Body of pancreas (tissue), 4 donors: Measurements from ENCODE around the gene OTUD5. TPM values are rescaled to one million over a fixed set of nuclear protein-coding genes. Genes with fewer than 3 reads are reported as not detected.

Experiments used
- ATAC-seq: fragments of 150-250 bp; one replicate; pipeline ENCODE4 v1.9.1; 2016
- DNase-seq, 4 donors: peaks; one replicate each; pipeline ENCODE4 v3.0.0-alpha.2; 2019
- H3K27ac ChIP-seq, 4 donors: fragments of 200-600 bp; sonication (generic); 1 replicate in 3 of 4; 2 replicates in 1 of 4; pipeline versions ENCODE4 v1.5.1 to v1.6.1; 2016 to 2019; ENCODE audit warnings: mild to moderate bottlenecking in 1 of 4, mixed read lengths in 1 of 4, moderate library complexity in 1 of 4
- H3K27me3 ChIP-seq, 2 donors: fragments of 200-600 bp; sonication (generic); one replicate each; pipeline ENCODE4 v1.6.0; 2016; ENCODE audit warnings: mild to moderate bottlenecking in 1 of 2
- H3K36me3 ChIP-seq, 2 donors: fragments of 200-600 bp; sonication (generic); replicated peaks in 1 of 2; 2 replicates each; pipeline ENCODE4 v1.5.1; 2016; ENCODE audit warnings: low read depth in 2 of 2; ENCODE audit not compliant: insufficient read depth in 1 of 2
- H3K4me1 ChIP-seq: fragments of 200-600 bp; sonication (generic); one replicate; pipeline ENCODE4 v1.6.0; 2016
- H3K4me3 ChIP-seq, 2 donors: fragments of 200-600 bp; sonication (generic); 1 replicate in 1 of 2; 2 replicates in 1 of 2; pipeline ENCODE4 v1.5.1; 2016 to 2019
- H3K9me3 ChIP-seq, 3 donors: fragments of 200-600 bp; sonication (generic); 1 replicate in 2 of 3; 2 replicates in 1 of 3; pipeline ENCODE4 v1.5.1; 2016
- CTCF ChIP-seq, 7 experiments: fragments of 450-650 bp in 4 of 7; fragments of 200-600 bp in 3 of 7; sonication (generic) in 3 of 7; IDR thresholded peaks; one replicate each; pipeline ENCODE4 v1.5.1; 2016 to 2019; ENCODE audit warnings: antibody characterized with exemption in 7 of 7
- POLR2A ChIP-seq, 3 donors: fragments of 450-650 bp; IDR thresholded peaks; one replicate each; pipeline ENCODE4 v1.6.1; 2016; ENCODE audit warnings: antibody characterized with exemption in 3 of 3, mild to moderate bottlenecking in 2 of 3
- WGBS, 2 donors: methylation state at CpG; one replicate each; pipeline ENCODE4 v1.1.5; 2017; 5-methylcytosine and 5-hydroxymethylcytosine counted together
- intact Hi-C: fragments of 100-400 bp; cut with DNase I; formaldehyde crosslinking; loops from one replicate; pipeline ENCODE4 v1.15.1; 2023
- total RNA-seq, 2 donors: library from RNA; depleted of rRNA; stranded (reverse); fragments of >200 nt; gene quantifications; one replicate each; pipeline ENCODE4 v1.1.0, GENCODE V29; 2016

The OTUD5 gene
- total RNA-seq, 2 donors from 2014 or later, result 23.6 to 40.2 TPM

GRCh38 chrX:48920718-48921104, 36.7 kb downstream of the OTUD5 start:
- Histone ChIP-seq H3K27me3 (no peaks in the 10 kb centered on the region), H3K27ac (no peak overlapping the region), H3K4me3 (no peak overlapping the region), H3K9me3 (no peaks in the 10 kb centered on the region), H3K36me3 (peaks cover 0 to 5% of the 10 kb centered on the region in 2 donors), H3K4me1 (peaks cover 21% of the 10 kb centered on the region)
- WGBS, 2 donors, result 69 to 90% methylated on average over 4 of the region's 4 CpGs
- DNase-seq (no peak), ATAC-seq (no peak)
- intact Hi-C loops, result no loop called here
- no peak for TF ChIP-seq POLR2A (IDR thresholded peaks at IDR 0.05)
- TF ChIP-seq CTCF (IDR thresholded peaks at IDR 0.05), result no peak

- 6 to 43% methylated on average over 2 to 8 of the region's 8 CpGs for WGBS, 2 donors
- H3K4me3 ChIP-seq, result no peak overlapping the region
- H3K4me1 ChIP-seq, result peaks cover 21% of the 10 kb centered on the region
- peak overlapping the region in 3 of 4 donors; percentile 21 to 88 (median 85) for H3K27ac ChIP-seq
- TF ChIP-seq POLR2A (IDR thresholded peaks at IDR 0.05), result no peak
- no peak for TF ChIP-seq CTCF (IDR thresholded peaks at IDR 0.05)
- no peak for DNase-seq
- no peak for ATAC-seq
- H3K27me3 ChIP-seq, result no peaks in the 10 kb centered on the region
- intact Hi-C loops, result no loop called here
- peaks cover 0 to 5% of the 10 kb centered on the region in 2 donors for H3K36me3 ChIP-seq
- H3K9me3 ChIP-seq, result no peaks in the 10 kb centered on the region
These were observed 37.3 kb downstream of the OTUD5 start for GRCh38 chrX:48919947-48920717.

- peaks cover 21% of the 10 kb centered on the region for H3K4me1 ChIP-seq
- TF ChIP-seq POLR2A (IDR thresholded peaks at IDR 0.05) (no peak), CTCF (IDR thresholded peaks at IDR 0.05) (no peak)
- intact Hi-C loops, result no loop called here
- DNase-seq (no peak), ATAC-seq (no peak)
- no peaks in the 10 kb centered on the region for H3K9me3 ChIP-seq
- H3K4me3 ChIP-seq, result no peak overlapping the region
- no peaks in the 10 kb centered on the region for H3K27me3 ChIP-seq
- peaks cover 0 to 5% of the 10 kb centered on the region in 2 donors for H3K36me3 ChIP-seq
- H3K27ac ChIP-seq, result peak overlapping the region; percentile 21 to 88 (median 60)
- WGBS, 2 donors, result 1% methylated on average over 15 of the region's 15 CpGs; no CpG with 5 or more reads in 1 of the 2 donors
These were observed 38.0 kb downstream of the OTUD5 start for GRCh38 chrX:48919360-48919841.

- ATAC-seq (peak; percentile 91), DNase-seq (peak; percentile 92 to 96 (median 96))
- Histone ChIP-seq H3K27ac (peak within 1 kb of the TSS; percentile 36 to 88 (median 74)), H3K36me3 (peaks cover 0 to 3% of the 10 kb centered on the region in 2 donors), H3K27me3 (no peaks in the 10 kb centered on the region), H3K9me3 (no peaks in the 10 kb centered on the region), H3K4me1 (peaks cover 21% of the 10 kb centered on the region), H3K4me3 (peak within 1 kb of the TSS in 1 of 2 donors; percentile 14)
- 0% methylated on average over 11 to 23 of the region's 55 CpGs for WGBS, 2 donors
- peak in 1 of 7 experiments; percentile 5 for TF ChIP-seq CTCF (IDR thresholded peaks at IDR 0.05)
- peak; percentile 94 to 95 (median 95) for TF ChIP-seq POLR2A (IDR thresholded peaks at IDR 0.05)
- intact Hi-C loops, result no loop called here
These were observed 38.6 kb downstream of the OTUD5 start, which contains the start of gene PIM2 for GRCh38 chrX:48918643-48919340. TSS of gene PIM2 (minus strand) at chrX:48919024. CDS start at chrX:48918834, 190 bp downstream.
